IMR-90 (cell line): ENCODE data around the gene TCF12. TPM values are rescaled to one million over a fixed set of nuclear protein-coding genes. Genes with fewer than 3 reads are reported as not detected.

Experiments used
- ATAC-seq: fragments of 200-7000 bp; cut with Tn5 transposase; 2 replicates; pipeline ENCODE4 v1.9.1; 2020; ENCODE audit warnings: low read depth, mild to moderate bottlenecking, moderate library complexity
- BruUV-seq: library from RNA; stranded (reverse); fragments of 400-500 nt; replicated peaks from 2 replicates; lab custom pipeline; 2021; lab: Mats Ljungman, UMichigan
- CTCF ChIA-PET: fragments of 300-600 bp; formaldehyde crosslinking; extraction: SDS; loops from one replicate; lab custom pipeline; 2021; ENCODE audit warnings: antibody characterized with exemption; lab: Yijun Ruan, JAX
- POLR2A ChIA-PET: fragments of 300-600 bp; sonication (Branson Sonifier 250); formaldehyde crosslinking; loops from one replicate; lab custom pipeline; 2022; ENCODE audit warnings: antibody characterized with exemption; ENCODE audit not compliant: unreplicated experiment; lab: Charles Lee
- DNase-seq: peaks from one replicate; pipeline ENCODE4 v3.0.0; 2013
- H2AFZ ChIP-seq: replicated peaks from 2 replicates; pipeline ENCODE3; 2013; ENCODE audit warnings: low read length, mild to moderate bottlenecking; ENCODE audit not compliant: poor library complexity
- H2AK5ac ChIP-seq: 2 replicates; pipeline ENCODE4 v1.6.1; 2013; ENCODE audit warnings: low read depth, low read length, inconsistent platforms
- H2AK9ac ChIP-seq: replicated peaks from 2 replicates; pipeline ENCODE3; 2013; ENCODE audit warnings: mild to moderate bottlenecking, low read depth, low read length, moderate library complexity; ENCODE audit not compliant: poor library complexity
- H2BK120ac ChIP-seq: 2 replicates; pipeline ENCODE4 v1.6.1; 2013; ENCODE audit warnings: low read depth, low read length, inconsistent platforms
- H2BK15ac ChIP-seq: 3 replicates; pipeline ENCODE4 v1.6.1; 2013; ENCODE audit warnings: low read depth, low read length, inconsistent platforms
- H2BK20ac ChIP-seq: 2 replicates; pipeline ENCODE4 v1.6.1; 2013; ENCODE audit warnings: low read depth, mild to moderate bottlenecking, inconsistent platforms, low read length, moderate library complexity
- H2BK5ac ChIP-seq: 2 replicates; pipeline ENCODE4 v1.6.1; 2013; ENCODE audit warnings: mild to moderate bottlenecking, low read depth, low read length, inconsistent platforms; ENCODE audit not compliant: poor library complexity, severe bottlenecking
- H3K14ac ChIP-seq: replicated peaks from 2 replicates; pipeline ENCODE4 v1.6.1; 2013; ENCODE audit warnings: low read depth, low read length, inconsistent platforms
- H3K18ac ChIP-seq: 2 replicates; pipeline ENCODE4 v1.6.1; 2013; ENCODE audit warnings: low read depth, low read length, control low read depth
- H3K23ac ChIP-seq: 2 replicates; pipeline ENCODE4 v1.6.1; 2013; ENCODE audit warnings: low read depth, low read length, inconsistent platforms
- H3K27ac ChIP-seq: 2 replicates; pipeline ENCODE4 v1.5.1; 2013; ENCODE audit warnings: mild to moderate bottlenecking, control low read depth, low read length; ENCODE audit not compliant: insufficient read depth
- H3K27me3 ChIP-seq: 2 replicates; pipeline ENCODE4 v1.6.1; 2013; ENCODE audit warnings: low read length; ENCODE audit not compliant: control insufficient read depth, insufficient read depth
- H3K36me3 ChIP-seq: 2 replicates; pipeline ENCODE4 v1.6.1; 2013; ENCODE audit warnings: low read length, mixed read lengths; ENCODE audit not compliant: control insufficient read depth, insufficient read depth
- H3K4ac ChIP-seq: 2 replicates; pipeline ENCODE4 v1.6.1; 2013; ENCODE audit warnings: low read depth, low read length, inconsistent platforms
- H3K4me1 ChIP-seq: 2 replicates; pipeline ENCODE4 v1.6.1; 2013; ENCODE audit warnings: low read length, mixed read lengths; ENCODE audit not compliant: control insufficient read depth, insufficient read depth
- H3K4me2 ChIP-seq: 2 replicates; pipeline ENCODE4 v1.6.1; 2013; ENCODE audit warnings: low read depth, mild to moderate bottlenecking, control low read depth, low read length, moderate library complexity
- H3K4me3 ChIP-seq: 2 replicates; pipeline ENCODE4 v1.5.1; 2013; ENCODE audit warnings: low read depth, mild to moderate bottlenecking, control low read depth, low read length, moderate library complexity; ENCODE audit not compliant: insufficient read depth
- H3K56ac ChIP-seq: 2 replicates; pipeline ENCODE4 v1.6.1; 2013; ENCODE audit warnings: low read length, inconsistent platforms; ENCODE audit not compliant: insufficient read depth; ENCODE audit errors: extremely low read depth
- H3K79me1 ChIP-seq, 2 experiments: 2 replicates each; pipeline ENCODE4 v1.6.1; 2013; ENCODE audit warnings: low read length in 2 of 2, inconsistent platforms in 1 of 2, low read depth in 1 of 2
- H3K9ac ChIP-seq: 2 replicates; pipeline ENCODE4 v1.6.1; 2013; ENCODE audit warnings: low read depth, low read length, control low read depth
- H3K9me1 ChIP-seq: 2 replicates; pipeline ENCODE4 v1.6.1; 2013; ENCODE audit warnings: low read length, inconsistent platforms; ENCODE audit not compliant: insufficient read depth
- H3K9me3 ChIP-seq: 2 replicates; pipeline ENCODE4 v1.6.1; 2013; ENCODE audit warnings: low read length; ENCODE audit not compliant: control insufficient read depth, insufficient read depth
- H4K20me1 ChIP-seq: 2 replicates; pipeline ENCODE4 v1.6.1; 2013; ENCODE audit warnings: low read length, inconsistent platforms; ENCODE audit not compliant: insufficient read depth
- H4K5ac ChIP-seq: 2 replicates; pipeline ENCODE4 v1.6.1; 2013; ENCODE audit warnings: mild to moderate bottlenecking, low read depth, low read length, control low read depth
- H4K8ac ChIP-seq, 2 experiments: 2 replicates each; pipeline ENCODE4 v1.6.1; 2013; ENCODE audit warnings: low read depth in 2 of 2, low read length in 2 of 2, control low read depth in 1 of 2, inconsistent platforms in 1 of 2
- H4K91ac ChIP-seq: 2 replicates; pipeline ENCODE4 v1.6.1; 2013; ENCODE audit warnings: low read depth, low read length, inconsistent platforms; ENCODE audit not compliant: insufficient read depth
- CEBPB ChIP-seq: IDR thresholded peaks from 2 replicates; pipeline ENCODE4 v1.6.1; 2012; ENCODE audit warnings: low read depth, low read length, improper control_type of control experiment
- MAFK ChIP-seq: IDR thresholded peaks from 2 replicates; pipeline ENCODE4 v1.6.1; 2012; ENCODE audit warnings: low read depth, low read length, improper control_type of control experiment
- MAZ ChIP-seq: IDR thresholded peaks from 2 replicates; pipeline ENCODE4 v1.6.1; 2012; ENCODE audit warnings: low read depth, mild to moderate bottlenecking, low read length, improper control_type of control experiment, moderate library complexity, borderline replicate concordance
- RAD21 ChIP-seq: IDR thresholded peaks from 2 replicates; pipeline ENCODE4 v1.6.1; 2012; ENCODE audit warnings: low read length, improper control_type of control experiment
- WGBS, 2 experiments: methylation state at CpG; one replicate each; pipeline versions ENCODE4 v1.1.5 to v1.1.7; 2013; ENCODE audit warnings: missing lambda C conversion rate in 2 of 2; ENCODE audit not compliant: insufficient read length in 1 of 2; ENCODE audit errors: extremely low coverage in 2 of 2; 5-methylcytosine and 5-hydroxymethylcytosine counted together
- dilution Hi-C: fragments of 300-500 bp; cut with HindIII; formaldehyde crosslinking; loops from one replicate; pipeline ENCODE4 v1.14.3; 2018; ENCODE audit warnings: low sequenced_read_pairs; ENCODE audit not compliant: unreplicated experiment
- in situ Hi-C: fragments of 300-500 bp; cut with MboI; formaldehyde crosslinking; loops from 3 replicates; pipeline ENCODE4 v1.14.3; 2019; ENCODE audit warnings: low sequenced_read_pairs, inconsistent platforms, mixed read lengths
- intact Hi-C: fragments of 100-400 bp; cut with micrococcal nuclease; formaldehyde crosslinking; loops from 2 replicates; pipeline ENCODE4 v1.10.0; 2022
- polyA plus RNA-seq, 3 experiments: library from polyadenylated mRNA; depleted of rRNA; stranded (reverse); fragments of >200 nt; gene quantifications; 2 replicates each; pipeline ENCODE4 v1.2.3, GENCODE V29; 2012; ENCODE audit warnings: low replicate concordance in 1 of 3
- total RNA-seq: library from RNA; depleted of rRNA; stranded (reverse); fragments of >200 nt; gene quantifications from 2 replicates; pipeline ENCODE4 v1.2.3, GENCODE V29; 2012

Gene TCF12
- total and polyA plus RNA-seq, 2 of the 4 experiments (the other 2 are of a cell fraction) = 79.4 to 160 TPM

GRCh38 chr15:57272771-57273357 is 354.4 kb downstream of the TCF12 start:
- Histone ChIP-seq H4K91ac (no peak overlapping the region), H3K9me1 (peaks cover 6% of the 10 kb centered on the region; the same call in 1 of the 2 replicates), H2BK15ac (no peak overlapping the region), H3K4me3 (no peak overlapping the region), H4K20me1 (0 out of 2 replicates have a peak, but pooled peaks cover 3% of the 10 kb centered on the region), H3K27me3 (no peaks in the 10 kb centered on the region), H2AK5ac (no peak overlapping the region), H2AK9ac (no peak overlapping the region), H4K8ac (no peak overlapping the region), H2BK120ac (no peak overlapping the region), H3K4me2 (no peak overlapping the region), H3K9me3 (no peaks in the 10 kb centered on the region), H2BK5ac (no peak overlapping the region), H2AFZ (no peak overlapping the region), H3K4ac (no peak overlapping the region), H4K5ac (no peak overlapping the region), H3K23ac (no peak overlapping the region), H3K18ac (no peak overlapping the region), H3K36me3 (peaks cover 34% of the 10 kb centered on the region), H2BK20ac (no peak overlapping the region), H3K27ac (no peak overlapping the region), H3K56ac (no peak overlapping the region), H3K79me1 (peaks cover 15 to 28% of the 10 kb centered on the region in 2 experiments), H3K4me1 (no peaks in the 10 kb centered on the region), H3K14ac (no peak overlapping the region), H3K9ac (no peak overlapping the region)
- DNase-seq (no peak), ATAC-seq (no peak)
- BruUV-seq = no TSS peak
- in situ Hi-C loops (no loop called here), dilution Hi-C loops (loop anchor here (25.0 kb wide), 1 partner anchor 786 kb away; no protein-coding TSS in a partner anchor), intact Hi-C loops (no loop called here)
- ChIA-PET CTCF (interaction anchor here (1.1 kb wide), 1 partner anchor 38 kb away, joined by 3 read pairs; no protein-coding TSS in a partner anchor), POLR2A (no interaction called here)
- WGBS, 2 experiments = no CpG with 5 or more reads among the region's 9 CpGs
- TF ChIP-seq MAFK (peak; percentile 95), RAD21 (no peak), MAZ (no peak), CEBPB (no peak)
